ENCODE data around the gene CD84.

The CD84 gene, protein sequence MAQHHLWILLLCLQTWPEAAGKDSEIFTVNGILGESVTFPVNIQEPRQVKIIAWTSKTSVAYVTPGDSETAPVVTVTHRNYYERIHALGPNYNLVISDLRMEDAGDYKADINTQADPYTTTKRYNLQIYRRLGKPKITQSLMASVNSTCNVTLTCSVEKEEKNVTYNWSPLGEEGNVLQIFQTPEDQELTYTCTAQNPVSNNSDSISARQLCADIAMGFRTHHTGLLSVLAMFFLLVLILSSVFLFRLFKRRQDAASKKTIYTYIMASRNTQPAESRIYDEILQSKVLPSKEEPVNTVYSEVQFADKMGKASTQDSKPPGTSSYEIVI

DNA sequence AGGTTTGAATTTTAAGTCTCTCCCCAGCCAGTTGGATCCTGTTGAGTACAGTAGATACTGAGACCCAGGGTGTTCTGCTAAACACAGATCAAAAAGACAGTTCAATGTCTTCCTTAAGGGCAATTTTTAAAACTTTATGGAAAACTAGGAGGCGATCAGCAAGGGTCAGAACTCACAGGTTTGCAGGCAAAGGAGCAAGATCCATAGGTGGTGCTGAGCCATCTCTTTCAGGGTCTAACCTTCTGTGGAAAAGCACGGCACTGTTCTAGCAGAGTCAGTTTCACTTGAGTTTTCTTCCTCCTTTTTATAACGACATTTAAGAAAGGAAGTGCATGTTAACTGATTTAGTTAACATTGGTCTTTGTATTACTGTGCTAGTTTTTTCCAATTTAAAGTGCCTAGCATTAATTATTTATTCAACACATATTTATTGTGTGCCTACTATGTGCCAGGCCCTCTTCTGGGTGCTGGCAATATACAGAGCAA, at the start of gene CD84:
CD84 (minus strand) TSS at position 281 of the 486 bp plus-strand sequence; CDS start at position 222, 59 bp downstream.
- no peak for DNase-seq (ENCODE audit: low read depth in 3 of 3)

DNA sequence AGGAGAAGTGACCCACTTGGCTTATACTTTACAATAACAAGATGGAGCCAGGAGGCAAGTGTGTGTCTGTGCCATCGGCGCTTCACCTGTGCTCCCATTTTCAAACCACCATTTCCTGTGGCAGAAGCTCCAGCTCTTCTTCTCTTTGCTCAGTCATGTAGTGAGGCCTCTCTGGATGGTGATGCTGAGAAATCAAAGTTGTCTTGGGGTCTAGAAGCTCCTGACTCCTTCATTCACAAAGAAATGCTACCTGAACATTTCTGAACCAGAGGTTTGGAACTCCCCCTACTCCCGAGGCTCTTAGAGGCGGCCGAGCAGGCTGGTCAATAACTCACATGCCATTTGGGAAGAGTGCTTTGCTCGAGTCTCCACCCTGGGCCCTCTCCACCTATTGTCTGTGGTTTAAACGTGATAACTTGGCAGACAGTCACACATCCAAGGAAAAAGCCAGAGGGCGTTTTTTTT, 49.5 kb upstream of the CD84 start:
- DNase-seq (ENCODE audit: low read depth in 3 of 3) = no peak

DNA sequence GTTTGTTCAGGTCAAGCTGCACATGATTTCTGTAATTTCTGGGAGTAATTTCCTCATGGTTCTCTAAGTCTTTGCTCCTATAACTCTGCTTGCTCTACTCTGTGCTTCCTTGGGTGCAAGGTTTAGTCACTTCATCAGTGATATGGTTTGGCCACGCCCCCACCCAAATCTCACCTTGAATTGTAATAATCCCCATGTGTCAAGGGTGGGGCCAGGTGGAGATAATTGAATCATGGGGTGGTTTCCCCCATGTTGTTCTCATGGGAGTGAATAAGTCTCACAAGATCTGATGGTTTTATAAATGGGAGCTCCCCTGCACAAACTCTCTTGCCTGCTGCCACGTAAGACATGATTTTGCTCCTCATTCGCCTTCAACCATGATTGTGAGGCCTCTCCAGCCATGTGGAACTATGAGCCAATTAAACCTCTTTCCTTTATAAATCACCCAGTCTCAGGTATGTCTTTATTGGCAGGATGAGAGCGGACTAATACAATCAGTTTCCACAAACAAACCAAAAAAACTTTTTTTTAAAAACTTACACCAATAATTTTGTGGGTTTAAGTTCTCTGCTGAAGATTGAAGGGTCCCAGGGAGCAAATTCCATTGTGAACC, 48.5 kb upstream of the CD84 start:
- DNase-seq (ENCODE audit: low read depth in 3 of 3) = peak in 1 of 3 experiments; percentile 77

DNA sequence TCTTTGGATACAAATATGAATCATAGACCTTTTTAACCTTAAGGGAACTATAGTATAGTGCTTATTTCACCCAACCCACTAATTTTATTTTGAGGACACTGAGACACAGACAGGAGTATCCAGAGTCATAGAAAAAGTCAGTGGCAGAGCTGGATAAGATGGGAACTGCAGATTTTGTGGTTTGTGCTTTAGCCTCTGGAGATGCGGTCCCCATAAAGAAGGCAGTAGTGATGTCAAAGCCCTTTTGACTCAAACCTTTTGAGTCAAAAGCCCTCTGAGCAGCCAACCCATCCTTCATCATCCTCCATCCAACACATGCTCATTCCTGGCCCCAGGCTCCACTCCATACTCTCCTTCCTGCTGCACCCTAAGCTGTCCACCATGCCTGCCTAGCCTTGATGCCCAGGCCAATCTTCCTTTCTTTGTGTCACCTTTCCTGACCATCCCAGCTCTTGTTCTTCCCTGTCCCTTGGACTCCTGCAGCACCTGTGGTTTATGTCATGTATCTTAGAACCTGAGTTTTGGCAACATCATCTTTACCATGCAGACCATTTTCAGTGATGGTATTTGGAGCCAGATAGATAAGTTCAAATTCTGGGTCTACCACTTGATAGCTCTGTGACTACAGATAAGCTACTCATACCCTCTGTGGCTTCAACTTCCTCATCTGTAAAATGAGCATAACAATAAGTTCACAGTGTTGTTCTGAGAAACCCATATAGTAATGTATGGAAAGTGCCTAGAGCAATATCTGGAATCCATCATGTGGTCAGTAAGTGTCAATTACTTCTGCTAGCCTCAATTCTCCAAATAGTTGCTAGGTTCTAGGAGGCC, 47.4 kb upstream of the CD84 start:
- no peak for DNase-seq (ENCODE audit: low read depth in 3 of 3)

DNA sequence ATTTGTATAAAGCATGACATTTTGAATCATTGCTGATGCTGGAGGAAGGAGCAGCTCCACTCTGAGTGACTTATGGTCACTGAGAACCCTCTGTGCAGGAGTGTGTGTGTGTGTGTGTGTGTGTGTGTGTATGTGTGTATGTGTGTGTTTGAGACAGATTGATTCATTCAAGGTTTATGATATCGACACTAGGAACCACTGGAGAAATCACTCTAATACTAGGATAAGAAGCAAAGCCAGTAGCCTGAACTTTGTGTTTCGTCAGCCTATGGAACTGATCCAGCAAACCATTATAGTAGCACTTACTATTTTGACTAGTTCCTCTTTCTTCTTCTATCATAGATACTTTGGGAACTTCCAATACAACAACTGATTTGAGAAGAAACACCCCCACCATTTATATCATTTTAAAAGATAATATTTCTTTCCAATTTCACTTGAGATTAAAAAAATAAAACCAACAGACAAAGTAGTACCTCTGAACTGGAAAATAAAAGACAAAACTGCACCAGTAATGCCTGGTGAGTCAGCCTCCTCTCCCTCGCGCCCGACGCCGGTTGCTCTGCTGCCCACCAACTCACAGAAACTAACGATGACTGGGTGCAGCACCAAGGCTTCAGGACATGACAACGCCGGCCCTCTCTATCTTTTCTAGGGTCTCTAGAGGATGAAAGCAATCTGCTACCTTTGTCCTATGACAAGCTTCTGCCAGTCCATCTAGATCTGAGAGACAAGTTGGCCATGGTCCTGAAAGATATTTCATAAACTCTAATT, 46.6 kb upstream of the CD84 start:
- peak in 1 of 3 experiments; percentile 72 for DNase-seq (ENCODE audit: low read depth in 3 of 3)

DNA sequence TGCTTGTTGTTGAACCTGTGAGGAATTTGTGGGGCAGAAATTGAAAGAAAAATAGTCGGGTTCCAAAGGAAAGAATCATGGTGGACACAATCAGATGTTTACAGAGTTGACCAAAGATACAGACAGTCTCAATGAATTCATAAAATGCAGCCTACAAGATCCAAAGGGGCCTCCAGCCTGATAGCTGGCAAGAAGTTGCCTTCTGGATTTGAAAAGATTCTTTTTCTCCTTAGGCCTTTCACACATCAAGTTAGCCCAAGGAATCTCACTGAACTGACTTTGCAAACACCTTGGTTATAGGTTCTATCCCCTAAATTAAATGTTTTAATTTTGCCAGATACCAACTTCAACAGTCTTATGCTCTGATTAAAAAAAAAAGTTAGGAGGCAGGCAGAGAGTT, 46.0 kb upstream of the CD84 start:
- no peak for DNase-seq (ENCODE audit: low read depth in 3 of 3)

DNA sequence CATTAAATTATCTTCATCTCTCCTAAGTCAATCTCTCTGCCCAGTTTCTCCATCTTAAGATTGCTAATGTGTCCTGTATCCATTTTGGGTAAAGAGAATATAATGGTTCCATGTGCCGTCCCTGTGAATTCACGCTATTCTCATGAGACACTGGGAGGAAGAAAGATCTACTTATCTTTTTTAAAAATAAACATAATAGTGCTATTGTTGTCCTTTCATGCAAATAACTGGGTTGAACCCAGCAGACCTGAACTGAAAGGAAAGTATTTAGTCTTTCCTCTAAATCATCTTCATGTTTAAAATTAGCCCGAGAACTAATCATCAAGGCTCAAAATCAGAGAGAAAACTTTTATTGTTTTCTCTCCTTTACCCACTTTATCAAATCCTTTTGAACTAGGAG, 45.2 kb upstream of the CD84 start:
- DNase-seq (ENCODE audit: low read depth in 3 of 3) = no peak

DNA sequence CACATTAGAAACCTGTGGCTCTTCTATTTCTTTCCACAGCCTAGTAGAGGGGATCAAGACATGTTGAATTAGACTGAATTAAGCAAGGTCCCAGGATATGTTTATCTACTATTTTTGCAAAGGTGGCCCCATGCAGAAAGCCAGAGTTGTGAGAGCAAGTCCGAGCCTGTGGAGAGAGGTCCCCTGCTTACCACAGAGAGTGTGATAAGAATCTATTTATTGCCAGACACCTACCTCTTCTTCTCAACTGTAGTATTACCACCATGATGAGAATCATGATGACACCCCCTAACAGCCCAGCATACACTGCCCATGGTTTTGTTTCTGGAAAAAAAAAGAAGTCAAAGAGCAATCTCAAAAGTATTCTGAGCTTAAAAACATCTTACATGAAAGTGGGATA, 44.6 kb upstream of the CD84 start:
- no peak for DNase-seq (ENCODE audit: low read depth in 3 of 3)

DNA sequence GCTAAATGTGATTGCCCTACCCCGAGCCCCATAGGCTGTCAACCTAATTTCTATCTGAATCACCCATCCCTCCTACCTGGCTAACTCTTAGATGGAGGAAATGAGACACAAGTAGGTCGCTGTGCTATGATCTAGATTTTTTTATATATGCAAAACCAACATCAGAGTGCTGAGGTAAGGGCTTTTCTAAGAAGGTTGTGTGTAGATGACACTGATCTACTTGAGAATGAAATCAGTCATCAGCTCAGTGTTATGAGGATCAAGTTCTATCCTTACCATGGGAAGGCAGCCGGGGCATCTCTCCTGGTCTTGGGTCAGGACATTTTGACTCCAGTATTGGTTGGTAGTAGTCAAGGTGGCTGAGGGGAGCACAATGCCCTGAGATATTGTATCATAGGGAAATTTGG, 43.9 kb upstream of the CD84 start:
- DNase-seq (ENCODE audit: low read depth in 3 of 3) = no peak

DNA sequence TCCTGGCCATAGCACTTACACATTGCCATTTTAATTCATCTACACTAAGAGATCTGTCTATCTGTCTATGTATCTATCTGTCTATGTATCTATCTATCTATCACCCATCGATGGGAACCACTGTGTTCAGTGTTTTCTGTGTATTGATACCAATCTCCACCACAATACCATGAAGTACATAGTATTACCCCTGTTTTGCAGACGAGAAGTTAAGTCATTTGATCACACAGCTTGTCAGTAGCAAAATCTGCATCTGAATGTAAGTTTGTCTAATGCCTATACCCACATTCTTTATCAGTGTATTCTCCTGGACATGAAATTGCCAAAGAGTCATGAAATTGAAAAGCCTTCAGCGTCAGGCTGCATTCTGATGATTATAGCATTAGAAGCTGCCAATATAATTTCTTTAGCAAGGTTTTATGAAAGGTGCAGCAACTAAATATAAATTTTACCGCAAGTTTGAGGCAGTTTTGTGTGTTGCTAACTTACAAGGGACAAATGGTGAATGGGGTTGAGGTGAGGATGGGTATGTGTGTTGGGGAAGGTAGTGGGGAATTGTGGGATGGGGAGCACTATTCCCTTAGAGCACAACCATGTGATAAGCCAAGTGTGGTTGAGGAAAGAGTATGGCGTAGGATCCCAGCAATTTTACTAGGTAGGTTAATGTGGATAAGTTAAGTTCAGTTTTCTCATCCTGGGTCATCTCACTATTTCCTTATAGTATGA, 43.4 kb upstream of the CD84 start:
- DNase-seq (ENCODE audit: low read depth in 3 of 3) = no peak

DNA sequence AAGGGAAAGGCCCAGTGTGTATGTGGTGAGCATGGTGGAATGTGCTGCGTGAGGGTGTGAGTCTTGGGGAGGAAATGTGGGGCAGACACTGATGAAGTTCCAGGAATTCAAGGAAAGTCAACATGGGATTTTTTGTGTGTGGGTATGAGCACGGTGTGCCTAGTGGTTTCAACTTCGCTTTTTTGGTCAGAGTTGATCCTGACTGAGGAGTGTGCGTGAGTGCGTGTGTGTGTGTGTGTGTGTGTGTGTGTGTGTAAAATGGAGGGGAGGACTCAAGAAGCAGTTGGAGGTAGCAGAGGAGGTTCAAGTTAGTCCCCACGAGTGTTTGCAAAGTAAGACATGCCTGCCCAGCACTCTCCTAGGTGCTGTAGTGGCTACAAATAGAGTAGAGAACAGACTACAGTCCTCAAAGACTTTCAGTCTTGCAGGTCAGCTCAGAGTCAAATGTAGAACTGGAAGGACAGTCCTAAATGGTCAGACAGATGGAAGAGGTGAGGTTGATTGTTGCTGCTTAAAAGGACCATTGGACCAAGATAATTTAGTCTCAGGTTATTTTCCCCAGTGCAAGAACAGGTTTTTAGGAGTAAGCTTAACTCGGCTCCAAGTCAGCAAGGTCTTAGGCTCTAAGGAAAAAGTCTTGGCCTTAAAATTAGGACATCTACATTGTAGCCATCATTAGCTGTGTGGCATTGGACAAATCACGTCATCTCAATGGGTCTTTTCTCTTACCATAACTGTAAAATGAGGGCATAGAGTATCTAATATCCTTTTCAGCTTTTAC, 42.5 kb upstream of the CD84 start:
- no peak for DNase-seq (ENCODE audit: low read depth in 3 of 3)

DNA sequence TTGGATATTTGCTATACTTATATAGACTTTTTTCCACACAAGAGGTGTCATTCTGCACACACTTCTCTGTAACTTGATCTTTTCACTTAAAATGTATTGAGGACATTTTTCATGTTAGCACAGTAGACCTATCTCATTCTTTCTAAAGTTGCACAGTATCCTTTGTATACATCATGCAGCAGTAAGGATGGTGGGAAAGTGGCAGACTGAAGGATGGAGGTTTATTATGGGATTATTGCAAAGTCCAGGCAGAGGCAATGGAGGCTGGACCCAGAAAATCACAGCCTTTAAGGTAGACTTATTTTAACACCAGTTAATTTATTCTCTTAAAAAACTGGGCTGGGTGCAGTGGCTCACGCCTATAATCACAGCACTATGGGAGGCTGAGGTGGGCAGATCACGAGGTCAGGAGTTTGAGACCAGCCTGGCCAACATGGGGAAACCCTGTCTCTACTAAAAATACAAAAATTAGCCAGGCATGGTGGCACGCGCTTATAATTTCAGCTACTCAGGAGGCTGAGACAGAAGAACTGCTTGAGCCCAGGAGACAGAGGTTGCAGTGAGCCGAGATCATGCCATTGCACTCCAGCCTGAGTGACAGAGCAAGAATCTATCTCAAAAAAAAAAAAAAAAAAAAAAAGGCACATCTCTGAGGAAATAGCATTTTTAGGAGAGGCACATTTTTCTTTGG, 41.8 kb upstream of the CD84 start:
- no peak for DNase-seq (ENCODE audit: low read depth in 3 of 3)

DNA sequence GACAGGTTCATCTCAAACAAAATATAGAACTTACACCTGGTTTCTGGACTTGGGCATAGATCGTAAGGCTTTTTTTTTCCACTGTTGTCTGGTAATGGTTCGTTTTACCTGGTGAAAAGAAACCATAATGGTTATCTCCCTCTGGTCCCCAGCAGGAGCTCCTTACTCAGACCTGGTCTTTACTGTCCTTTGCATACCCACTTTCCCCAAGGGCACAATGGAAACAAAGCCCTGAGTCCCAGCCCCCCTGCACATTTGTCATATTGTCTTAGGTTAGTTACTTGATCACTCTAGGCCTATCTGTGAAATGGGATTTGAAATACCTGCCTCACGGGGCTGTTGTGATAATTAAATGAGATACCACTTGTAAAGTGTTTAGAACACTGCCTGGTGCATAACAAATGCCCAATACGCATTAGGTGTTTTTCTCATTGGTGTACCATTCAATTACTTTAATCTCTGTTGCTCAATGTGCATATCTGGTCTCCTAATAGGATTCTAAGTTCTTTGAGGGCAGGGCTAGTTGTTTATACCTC, 40.5 kb upstream of the CD84 start:
- DNase-seq (ENCODE audit: low read depth in 3 of 3) = no peak

DNA sequence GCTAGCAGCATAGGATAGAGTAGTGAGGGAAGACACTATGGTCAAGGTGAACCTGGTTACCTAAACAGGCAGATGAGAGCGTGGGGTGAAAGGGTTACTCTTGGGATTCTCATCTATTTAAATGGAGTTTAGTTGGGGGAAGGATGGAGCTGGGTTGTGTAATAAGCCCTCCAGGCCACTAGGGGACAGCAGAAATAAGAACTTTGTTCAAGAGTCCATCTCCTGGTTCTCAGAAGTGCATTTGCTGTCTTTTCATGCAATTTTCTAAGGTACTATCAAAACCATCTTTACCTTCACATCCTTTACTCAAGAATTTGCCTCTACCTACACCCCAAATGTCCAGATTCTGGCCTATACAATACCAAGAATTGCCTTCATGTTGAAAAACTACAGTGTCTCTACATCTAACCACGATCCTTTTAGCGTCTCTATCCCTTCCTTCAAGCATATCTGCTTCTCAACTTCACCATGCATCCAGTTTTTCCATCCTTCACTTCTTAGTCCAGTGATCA, 39.5 kb upstream of the CD84 start:
- DNase-seq (ENCODE audit: low read depth in 3 of 3) = no peak

DNA sequence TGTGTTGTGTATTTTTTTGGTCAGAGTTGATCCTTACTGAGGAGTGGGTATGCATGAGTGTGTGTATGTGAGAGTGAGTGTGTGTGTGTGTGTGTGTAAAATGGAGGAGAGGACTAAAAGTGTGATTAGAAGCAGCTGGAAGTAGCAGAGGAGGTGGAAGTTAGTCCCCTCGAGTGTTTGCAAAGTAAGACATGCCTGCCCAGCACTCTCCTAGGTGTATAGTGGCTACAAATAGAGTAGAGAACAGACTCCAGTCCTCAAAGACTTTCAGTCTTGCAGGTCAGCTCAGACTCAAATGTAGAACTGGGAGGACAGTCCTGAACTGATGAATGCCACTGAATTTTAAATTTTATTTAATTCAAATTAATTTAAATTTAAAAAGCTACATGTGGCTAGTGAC, 39.0 kb upstream of the CD84 start:
- DNase-seq (ENCODE audit: low read depth in 3 of 3) = no peak

DNA sequence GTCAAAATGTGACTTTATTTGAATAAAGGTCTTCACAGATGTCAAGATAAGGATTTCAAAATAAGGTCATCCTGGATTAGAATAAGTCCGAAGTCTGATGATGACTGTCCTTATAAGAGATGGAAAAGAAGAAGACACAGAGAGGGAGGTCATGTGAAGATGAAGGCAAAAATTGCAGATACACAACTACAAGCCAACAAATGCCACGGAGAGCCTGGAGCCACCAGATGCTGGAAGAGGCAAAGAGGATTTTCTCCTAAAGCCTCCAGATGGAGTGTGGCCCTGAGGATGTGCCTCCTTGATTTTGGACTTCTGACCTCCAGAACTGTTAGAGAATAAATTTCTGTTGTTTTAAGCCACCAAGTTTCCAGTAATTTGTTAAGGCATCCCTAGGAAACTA, 36.4 kb upstream of the CD84 start:
- DNase-seq (ENCODE audit: low read depth in 3 of 3) = no peak

DNA sequence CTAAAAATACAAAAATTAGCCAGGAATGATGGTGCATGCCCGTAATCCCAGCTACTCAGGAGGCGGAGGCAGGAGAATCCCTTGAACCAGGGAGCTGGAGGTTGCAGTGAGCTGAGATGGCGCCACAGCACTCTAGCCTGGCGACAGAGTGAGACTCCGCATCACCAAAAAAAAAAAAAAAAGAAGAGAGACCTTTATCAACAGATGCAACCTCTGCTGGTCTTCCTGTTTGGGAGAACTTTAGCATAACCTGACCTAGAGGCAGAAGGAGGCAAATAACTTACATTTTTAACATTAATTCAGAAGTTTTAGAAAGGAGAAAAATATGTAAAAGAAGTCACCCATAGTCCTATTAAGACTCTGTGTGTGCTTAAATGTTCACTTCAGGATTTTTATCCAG, 35.1 kb upstream of the CD84 start:
- DNase-seq (ENCODE audit: low read depth in 3 of 3) = no peak

DNA sequence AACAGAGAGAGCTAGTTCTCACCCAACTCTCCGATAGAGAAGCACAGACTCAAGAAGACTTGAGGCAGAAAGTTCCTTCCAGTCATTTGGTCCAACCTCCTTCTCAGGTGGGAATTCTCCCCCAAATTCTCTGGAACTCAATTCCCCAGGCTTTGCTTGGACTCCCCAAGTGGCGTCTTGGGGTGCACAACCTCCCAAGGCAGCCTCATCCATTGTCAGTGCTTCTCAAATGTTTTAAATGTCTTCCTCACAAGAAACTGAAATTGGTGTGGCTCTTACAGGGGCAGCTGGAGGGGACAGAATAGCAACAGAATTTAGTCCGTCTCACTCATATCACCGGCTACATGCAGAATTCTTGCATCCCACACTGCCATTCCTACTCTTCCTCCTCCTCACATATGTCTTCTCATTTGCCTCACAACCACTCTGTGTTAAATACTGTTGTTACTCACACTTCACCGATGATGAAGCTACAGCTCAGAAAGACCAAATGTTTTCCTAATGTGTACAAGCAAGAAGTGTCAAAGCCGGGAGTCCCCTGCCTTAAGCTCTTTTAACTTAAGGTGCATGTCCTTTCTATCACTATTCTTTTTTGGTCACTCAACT, 33.4 kb upstream of the CD84 start:
- DNase-seq (ENCODE audit: low read depth in 3 of 3) = no peak

Data from stimulated activated CD4-positive, alpha-beta T cell treated with anti-CD3 and anti-CD28 coated beads, TNF-alpha, amount 100 ng/mL, for 24 hours (primary cell).